Measurements from ENCODE around the gene PACSIN3. TPM values are rescaled to one million over a fixed set of nuclear protein-coding genes. Genes with fewer than 3 reads are reported as not detected.

The PACSIN3 gene
- total and polyA plus RNA-seq, 2 of the 8 experiments (the other 6 are each of a cell fraction or from before 2014, with no cell fraction given) = 23.8 to 47.2 TPM

- TF ChIP-seq RFX5 (IDR thresholded peaks at IDR 0.05; ENCODE audit: borderline replicate concordance, low read depth, low read length) = no peak
- no peak for TF ChIP-seq SP1 (IDR thresholded peaks at IDR 0.05; ENCODE audit: low read depth, low read length)
- no peak for TF ChIP-seq ZNF274 (IDR thresholded peaks at IDR 0.05; ENCODE audit: borderline replicate concordance, extremely low read depth, low read length)
- TF ChIP-seq POLR2A (IDR thresholded peaks at IDR 0.05; ENCODE audit: control extremely low read depth in 1 of 2, low read depth in 2 of 2, low read length in 2 of 2) = no peak
- no peak for TF ChIP-seq JUN (IDR thresholded peaks at IDR 0.05; ENCODE audit: low read depth, low read length)
- no peak for TF ChIP-seq CBX8 (IDR thresholded peaks at IDR 0.05; ENCODE audit: borderline replicate concordance, low read depth, low read length)
- TF ChIP-seq CHD1 (IDR thresholded peaks at IDR 0.05; ENCODE audit: low read depth, low read length) = no peak
Measured at GRCh38 chr11:47147681-47148080, 38.6 kb downstream of the PACSIN3 start (continued).
